Endothelial cell of umbilical vein (primary cell): ENCODE data around the gene PPM1D. TPM values are rescaled to one million over a fixed set of nuclear protein-coding genes. Genes with fewer than 3 reads are reported as not detected.

ENCODE experiments used
- BruUV-seq: library from RNA; stranded (reverse); fragments of 400-500 nt; replicated peaks from 2 replicates; lab custom pipeline; 2021; lab: Mats Ljungman, UMichigan
- CTCF ChIA-PET: fragments of 300-600, 350-600 bp; sonication (Branson Sonifier 250); formaldehyde crosslinking; loops from one replicate; lab custom pipeline; 2021; ENCODE audit warnings: antibody characterized with exemption, inconsistent platforms; lab: Charles Lee
- POLR2A ChIA-PET: fragments of 300-600, 350-600 bp; sonication (Branson Sonifier 250); formaldehyde crosslinking; loops from one replicate; lab custom pipeline; 2021; ENCODE audit warnings: antibody characterized with exemption, inconsistent platforms; lab: Charles Lee
- DNase-seq: peaks from one replicate; pipeline ENCODE4 v3.0.0-alpha.2; 2011; ENCODE audit warnings: low read depth, low spot score
- FAIRE-seq: peaks from 2 replicates; lab custom pipeline; 2011; peaks lifted over from hg19 to GRCh38; lab: Jason Lieb, UNC
- H2AFZ ChIP-seq: 2 replicates; pipeline ENCODE4 v1.6.0; 2012; ENCODE audit warnings: low read depth, low read length, control low read depth, inconsistent platforms
- H3K27ac ChIP-seq: 2 replicates; pipeline ENCODE4 v1.5.1; 2011; ENCODE audit warnings: low read depth, mild to moderate bottlenecking, control low read depth, low read length, moderate library complexity; ENCODE audit not compliant: insufficient read depth
- H3K27me3 ChIP-seq, 2 experiments: 2 replicates each; pipeline versions ENCODE4 v1.6.0 to v1.6.1; 2011; ENCODE audit warnings: low read length in 2 of 2, mixed read lengths in 1 of 2; ENCODE audit not compliant: control insufficient read depth in 2 of 2, insufficient read depth in 2 of 2
- H3K36me3 ChIP-seq, 2 experiments: 2 replicates in 1 of 2; 3 replicates in 1 of 2; pipeline ENCODE4 v1.5.1; 2011; ENCODE audit warnings: low read length in 2 of 2, mild to moderate bottlenecking in 1 of 2, moderate library complexity in 1 of 2; ENCODE audit not compliant: control insufficient read depth in 2 of 2, insufficient read depth in 2 of 2; ENCODE audit errors: extremely low read depth in 1 of 2
- H3K4me1 ChIP-seq: 3 replicates; pipeline ENCODE4 v1.5.1; 2011; ENCODE audit warnings: mild to moderate bottlenecking, low read length; ENCODE audit not compliant: control insufficient read depth, insufficient read depth; ENCODE audit errors: extremely low read depth
- H3K4me2 ChIP-seq: 2 replicates; pipeline ENCODE4 v1.6.1; 2011; ENCODE audit warnings: low read length, control low read depth, mixed read lengths; ENCODE audit not compliant: insufficient read depth
- H3K4me3 ChIP-seq, 3 experiments: fragments of 200-600 bp in 1 of 3; sonication (generic), shearing (Covaris generic) in 1 of 3; replicated peaks in 1 of 3; 2 replicates each; pipeline ENCODE4 v1.5.1; 2011 to 2016; ENCODE audit warnings: control low read depth in 3 of 3, low read length in 3 of 3, mild to moderate bottlenecking in 2 of 3, inconsistent platforms in 1 of 3, low read depth in 1 of 3, moderate library complexity in 1 of 3; ENCODE audit not compliant: insufficient read depth in 1 of 3
- H3K79me2 ChIP-seq: 2 replicates; pipeline ENCODE4 v1.6.0; 2012; ENCODE audit warnings: low read length, inconsistent platforms; ENCODE audit not compliant: control insufficient read depth, insufficient read depth
- H3K9ac ChIP-seq: replicated peaks from 2 replicates; pipeline ENCODE3; 2011; ENCODE audit warnings: low read length, control low read depth; ENCODE audit not compliant: insufficient read depth; ENCODE audit errors: extremely low read depth
- H3K9me1 ChIP-seq: replicated peaks from 3 replicates; pipeline ENCODE4 v1.6.0; 2011; ENCODE audit warnings: mild to moderate bottlenecking, low read length; ENCODE audit not compliant: control insufficient read depth, insufficient read depth; ENCODE audit errors: extremely low read depth
- H3K9me3 ChIP-seq: replicated peaks from 2 replicates; pipeline ENCODE4 v1.5.1; 2012; ENCODE audit warnings: low read length, inconsistent platforms; ENCODE audit not compliant: control insufficient read depth, insufficient read depth
- H4K20me1 ChIP-seq: replicated peaks from 2 replicates; pipeline ENCODE3; 2011; ENCODE audit warnings: mild to moderate bottlenecking, low read length; ENCODE audit not compliant: control insufficient read depth, insufficient read depth; ENCODE audit errors: extremely low read depth
- EZH2 ChIP-seq: IDR thresholded peaks from 2 replicates; pipeline ENCODE4 v1.6.1; 2012; ENCODE audit warnings: borderline replicate concordance, low read depth, mild to moderate bottlenecking, moderate library complexity, low read length, inconsistent platforms; ENCODE audit not compliant: severe bottlenecking
- FOS ChIP-seq: IDR thresholded peaks from 2 replicates; pipeline ENCODE4 v1.6.1; 2011; ENCODE audit warnings: mild to moderate bottlenecking, low read length, moderate library complexity, borderline replicate concordance; ENCODE audit not compliant: insufficient read depth
- GATA2 ChIP-seq: IDR thresholded peaks from 2 replicates; pipeline ENCODE4 v1.7.0; 2011; ENCODE audit warnings: low read depth, mild to moderate bottlenecking, moderate library complexity, mixed read lengths, low read length; ENCODE audit not compliant: insufficient read length, insufficient read depth
- JUN ChIP-seq: IDR thresholded peaks from 2 replicates; pipeline ENCODE4 v1.6.1; 2011; ENCODE audit warnings: borderline replicate concordance, low read depth; ENCODE audit not compliant: insufficient read length, insufficient read depth
- MYC ChIP-seq: IDR thresholded peaks from one replicate; pipeline ENCODE4 v1.6.1; 2011; ENCODE audit warnings: mild to moderate bottlenecking, low read depth, low read length
- POLR2A ChIP-seq: IDR thresholded peaks from 2 replicates; pipeline ENCODE4 v1.6.1; 2012; ENCODE audit warnings: low read depth, mild to moderate bottlenecking, control low read depth, low read length
- POLR2AphosphoS5 ChIP-seq: IDR thresholded peaks from 2 replicates; pipeline ENCODE4 v1.6.1; 2012; ENCODE audit warnings: low read depth, mild to moderate bottlenecking, control low read depth, low read length, moderate library complexity; ENCODE audit not compliant: insufficient read depth
- dilution Hi-C: fragments of 300-500 bp; cut with MboI; formaldehyde crosslinking; loops from one replicate; pipeline ENCODE4 v1.15.0; 2019; ENCODE audit warnings: low sequenced_read_pairs; ENCODE audit not compliant: extremely low pct_ligation_motif_present
- intact Hi-C: fragments of 100-400 bp; cut with micrococcal nuclease; formaldehyde crosslinking; loops from one replicate; pipeline ENCODE4 v1.10.0; 2022
- polyA plus RNA-seq, 4 experiments: library from polyadenylated mRNA; depleted of rRNA in 3 of 4; stranded (reverse) in 3 of 4; unstranded in 1 of 4; fragments of >200 nt; gene quantifications; 2 replicates each; pipeline versions ENCODE4 v1.2.1 to v1.2.3, GENCODE V29; 2011 to 2012; ENCODE audit warnings: missing spikeins in 1 of 4
- total RNA-seq: library from RNA; stranded (reverse); gene quantifications from 2 replicates; pipeline ENCODE4 v1.2.3, GENCODE V29; 2021
- TF ChIP-seq, protein P1 (sequence below): IDR thresholded peaks from 2 replicates; pipeline ENCODE4 v1.6.1; 2011; ENCODE audit not compliant: insufficient read depth, insufficient read length
- TF ChIP-seq, protein P2 (sequence below), 2 donors: IDR thresholded peaks; 1 replicate in 1 of 2; 2 replicates in 1 of 2; pipeline ENCODE4 v1.5.1; 2011; ENCODE audit warnings: low read length in 2 of 2, mild to moderate bottlenecking in 2 of 2, moderate library complexity in 2 of 2, control low read depth in 1 of 2, inconsistent platforms in 1 of 2, low read depth in 1 of 2; ENCODE audit not compliant: insufficient read depth in 1 of 2; ENCODE audit errors: extremely low read depth in 1 of 2

PPM1D gene
- total and polyA plus RNA-seq, 2 donors (not counting 3 experiments of a cell fraction or from before 2014, with no cell fraction given) = 7.9 to 19.0 TPM

DNA sequence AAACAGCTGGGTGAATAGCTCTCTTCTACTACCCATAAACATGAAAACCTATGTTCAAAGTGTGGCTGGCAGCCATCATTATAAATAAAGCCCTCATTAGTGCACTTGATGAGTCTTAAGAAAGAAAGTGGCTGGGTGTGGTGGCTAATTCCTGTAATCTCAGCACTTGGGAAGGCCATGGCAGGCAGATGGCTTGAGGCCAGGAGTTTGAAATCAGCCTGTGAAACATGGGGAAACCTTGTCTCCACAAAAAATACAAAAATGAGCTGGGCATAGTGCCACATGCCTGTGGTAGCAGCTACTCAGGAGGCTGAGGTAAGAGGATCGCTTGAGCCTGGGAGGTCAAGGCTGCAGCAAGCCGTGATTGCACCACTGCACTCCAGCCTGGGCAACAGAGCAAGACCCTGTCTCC is 45.6 kb upstream of the PPM1D start:
- Histone ChIP-seq H3K36me3 (no peaks in the 10 kb centered on the region), H3K9me3 (no peaks in the 10 kb centered on the region), H3K27ac (no peak overlapping the region), H3K9ac (no peak overlapping the region), H3K79me2 (no peaks in the 10 kb centered on the region), H3K4me1 (no peaks in the 10 kb centered on the region), H3K9me1 (no peaks in the 10 kb centered on the region), H3K4me2 (no peak overlapping the region), H3K4me3 (no peak overlapping the region), H2AFZ (no peak overlapping the region), H3K27me3 (no peaks in the 10 kb centered on the region), H4K20me1 (no peaks in the 10 kb centered on the region)
- no peak for DNase-seq
- dilution Hi-C loops = no loop called here
- POLR2A ChIA-PET = no interaction called here
- intact Hi-C loops = no loop called here
- BruUV-seq = no TSS peak
- CTCF ChIA-PET = interaction anchor here (1.0 to 2.2 kb wide), 3 partner anchors 14 to 28 kb away, joined by 3 to 11 read pairs (median 3); no protein-coding TSS in a partner anchor
- TF ChIP-seq, protein P1, sequence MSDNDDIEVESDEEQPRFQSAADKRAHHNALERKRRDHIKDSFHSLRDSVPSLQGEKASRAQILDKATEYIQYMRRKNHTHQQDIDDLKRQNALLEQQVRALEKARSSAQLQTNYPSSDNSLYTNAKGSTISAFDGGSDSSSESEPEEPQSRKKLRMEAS = no peak
- TF ChIP-seq JUN (no peak), EZH2 (no peak), FOS (no peak), POLR2AphosphoS5 (no peak), GATA2 (no peak), POLR2A (no peak), MYC (no peak)
- TF ChIP-seq, protein P2, sequence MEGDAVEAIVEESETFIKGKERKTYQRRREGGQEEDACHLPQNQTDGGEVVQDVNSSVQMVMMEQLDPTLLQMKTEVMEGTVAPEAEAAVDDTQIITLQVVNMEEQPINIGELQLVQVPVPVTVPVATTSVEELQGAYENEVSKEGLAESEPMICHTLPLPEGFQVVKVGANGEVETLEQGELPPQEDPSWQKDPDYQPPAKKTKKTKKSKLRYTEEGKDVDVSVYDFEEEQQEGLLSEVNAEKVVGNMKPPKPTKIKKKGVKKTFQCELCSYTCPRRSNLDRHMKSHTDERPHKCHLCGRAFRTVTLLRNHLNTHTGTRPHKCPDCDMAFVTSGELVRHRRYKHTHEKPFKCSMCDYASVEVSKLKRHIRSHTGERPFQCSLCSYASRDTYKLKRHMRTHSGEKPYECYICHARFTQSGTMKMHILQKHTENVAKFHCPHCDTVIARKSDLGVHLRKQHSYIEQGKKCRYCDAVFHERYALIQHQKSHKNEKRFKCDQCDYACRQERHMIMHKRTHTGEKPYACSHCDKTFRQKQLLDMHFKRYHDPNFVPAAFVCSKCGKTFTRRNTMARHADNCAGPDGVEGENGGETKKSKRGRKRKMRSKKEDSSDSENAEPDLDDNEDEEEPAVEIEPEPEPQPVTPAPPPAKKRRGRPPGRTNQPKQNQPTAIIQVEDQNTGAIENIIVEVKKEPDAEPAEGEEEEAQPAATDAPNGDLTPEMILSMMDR (IDR thresholded peaks at IDR 0.05; ENCODE audit: extremely low read depth in 1 of 2, insufficient read depth in 1 of 2, low read depth in 1 of 2, low read length in 2 of 2) = no peak
- no peak for FAIRE-seq
